A549 (cell line): ENCODE measurements around the gene CALML3. TPM values are rescaled to one million over a fixed set of nuclear protein-coding genes. Genes with fewer than 3 reads are reported as not detected.

ENCODE experiments used
- ATAC-seq, 2 experiments: fragments of 200-7000 bp in 1 of 2; fragments of >200 bp in 1 of 2; cut with Nextera tagmentation in 1 of 2; cut with Tn5 transposase in 1 of 2; 3 replicates each; pipeline versions ENCODE4 v1.8.0 to v1.9.1; 2018 to 2020; ENCODE audit warnings: mild to moderate bottlenecking in 1 of 2, moderate library complexity in 1 of 2
- CTCF ChIA-PET: fragments of 300-600 bp; sonication (Branson Sonifier 250); formaldehyde crosslinking; extraction: SDS; loops from one replicate; lab custom pipeline; 2021; ENCODE audit warnings: antibody characterized with exemption, inconsistent platforms; lab: Yijun Ruan, JAX
- POLR2A ChIA-PET: fragments of 350-600 bp; formaldehyde crosslinking; extraction: SDS; loops from one replicate; lab custom pipeline; 2021; ENCODE audit warnings: antibody characterized with exemption, inconsistent platforms; lab: Yijun Ruan, JAX
- DNase-seq, 2 experiments: peaks; one replicate each; pipeline versions ENCODE4 v3.0.0 to v3.0.0-alpha.2; 2011 to 2016; ENCODE audit warnings: low read depth in 1 of 2, low spot score in 1 of 2
- FAIRE-seq: peaks from 2 replicates; lab custom pipeline; 2011; peaks lifted over from hg19 to GRCh38; lab: Jason Lieb, UNC
- H3K27ac ChIP-seq, 2 experiments: fragments of >200 bp; sonication (Bioruptor Twin); formaldehyde crosslinking; 3 replicates each; pipeline ENCODE4 v1.5.1; 2016 to 2017
- H3K4me1 ChIP-seq: fragments of >200 bp; sonication (Bioruptor Twin); formaldehyde crosslinking; 3 replicates; pipeline ENCODE4 v1.6.1; 2016
- H3K4me2 ChIP-seq: fragments of >200 bp; sonication (Bioruptor Twin); formaldehyde crosslinking; 3 replicates; pipeline ENCODE4 v1.6.1; 2016
- H3K4me3 ChIP-seq: fragments of >200 bp; sonication (Bioruptor Twin); formaldehyde crosslinking; 3 replicates; pipeline ENCODE4 v1.5.1; 2016
- H3K9me3 ChIP-seq: fragments of >200 bp; sonication (Bioruptor Twin); formaldehyde crosslinking; 3 replicates; pipeline ENCODE4 v1.6.1; 2016
- BHLHE40 ChIP-seq: IDR thresholded peaks from 2 replicates; pipeline ENCODE4 v1.6.1; 2012; ENCODE audit warnings: low read depth, low read length, inconsistent platforms
- CBX2 ChIP-seq: fragments of 200-600 bp; sonication (generic); IDR thresholded peaks from 2 replicates; pipeline ENCODE4 v1.6.1; 2016; ENCODE audit warnings: low read depth, mild to moderate bottlenecking, borderline replicate concordance
- CHD4 ChIP-seq: fragments of 200-600 bp; sonication (generic); IDR thresholded peaks from 2 replicates; pipeline ENCODE4 v1.6.1; 2016; ENCODE audit warnings: antibody characterized with exemption, mild to moderate bottlenecking, borderline replicate concordance
- EP300 ChIP-seq, 2 experiments: fragments of >200 bp; sonication (Bioruptor Twin); formaldehyde crosslinking; IDR thresholded peaks; 2 replicates in 1 of 2; 3 replicates in 1 of 2; pipeline ENCODE4 v1.6.1; 2016 to 2017
- ESRRA ChIP-seq: fragments of 150-350 bp; IDR thresholded peaks from 2 replicates; pipeline ENCODE4 v1.6.1; 2014; ENCODE audit warnings: mild to moderate bottlenecking, low read length, borderline replicate concordance
- HES2 ChIP-seq: fragments of >200 bp; sonication (Bioruptor Twin); formaldehyde crosslinking; IDR thresholded peaks from 2 replicates; pipeline ENCODE4 v1.6.1; 2016
- HEYL ChIP-seq: fragments of 250-450 bp; sonication (Bioruptor Pico); IDR thresholded peaks from 2 replicates; pipeline ENCODE4 v1.8.0; 2021; ENCODE audit warnings: mild to moderate bottlenecking, moderate library complexity
- HMGXB4 ChIP-seq: fragments of 250-450 bp; sonication (Bioruptor Pico); IDR thresholded peaks from 2 replicates; pipeline ENCODE4 v1.5.0; 2021; ENCODE audit warnings: mild to moderate bottlenecking, moderate library complexity, borderline replicate concordance
- HOXB13 ChIP-seq: fragments of 250-450 bp; sonication (Bioruptor Pico); IDR thresholded peaks from 2 replicates; pipeline ENCODE4 v1.5.0; 2020; ENCODE audit warnings: low read depth, mild to moderate bottlenecking, moderate library complexity
- JUN ChIP-seq, 2 experiments: fragments of >200 bp; sonication (Bioruptor Twin); formaldehyde crosslinking; IDR thresholded peaks; 2 replicates in 1 of 2; 3 replicates in 1 of 2; pipeline ENCODE4 v1.6.1; 2016 to 2017
- JUNB ChIP-seq: fragments of >200 bp; sonication (Bioruptor Twin); formaldehyde crosslinking; IDR thresholded peaks from 2 replicates; pipeline ENCODE4 v1.6.1; 2016
- KDM1A ChIP-seq: fragments of 200-600 bp; sonication (generic); IDR thresholded peaks from 2 replicates; pipeline ENCODE4 v1.6.1; 2016; ENCODE audit warnings: low read depth, mild to moderate bottlenecking
- KDM5A ChIP-seq: fragments of 200-600 bp; sonication (generic); IDR thresholded peaks from 2 replicates; pipeline ENCODE4 v1.6.1; 2016; ENCODE audit warnings: antibody characterized with exemption, mild to moderate bottlenecking
- MYC ChIP-seq: IDR thresholded peaks from 2 replicates; pipeline ENCODE4 v1.6.1; 2012; ENCODE audit warnings: mild to moderate bottlenecking, inconsistent platforms, low read length, improper control_type of control experiment, borderline replicate concordance
- NR3C1 ChIP-seq: fragments of >200 bp; sonication (Bioruptor Twin); formaldehyde crosslinking; IDR thresholded peaks from 3 replicates; pipeline ENCODE4 v1.6.1; 2017
- PBX3 ChIP-seq: IDR thresholded peaks from 2 replicates; pipeline ENCODE4 v1.6.1; 2012
- PHF8 ChIP-seq: fragments of 200-600 bp; sonication (generic); IDR thresholded peaks from 2 replicates; pipeline ENCODE4 v1.6.1; 2016; ENCODE audit warnings: low read depth, mild to moderate bottlenecking, antibody characterized with exemption, moderate library complexity, borderline replicate concordance
- POLR2A ChIP-seq: IDR thresholded peaks from 2 replicates; pipeline ENCODE4 v1.6.1; 2012; ENCODE audit warnings: mild to moderate bottlenecking, low read length
- POLR2AphosphoS2 ChIP-seq: conservative IDR thresholded peaks from 2 replicates; pipeline ENCODE4 v1.6.1; 2012; ENCODE audit warnings: low read length, improper control_type of control experiment, inconsistent platforms
- RAD21 ChIP-seq, 2 experiments: fragments of >200 bp in 1 of 2; sonication (Bioruptor Twin) in 1 of 2; formaldehyde crosslinking in 1 of 2; IDR thresholded peaks in 1 of 2; conservative IDR thresholded peaks in 1 of 2; 2 replicates in 1 of 2; 3 replicates in 1 of 2; pipeline ENCODE4 v1.6.1; 2012 to 2018; ENCODE audit warnings: inconsistent platforms in 1 of 2
- RCOR1 ChIP-seq: fragments of 150-350 bp; IDR thresholded peaks from 2 replicates; pipeline ENCODE4 v1.6.1; 2014; ENCODE audit warnings: antibody characterized with exemption, low read length, low read depth
- REST ChIP-seq: fragments of 200-600 bp; sonication (generic); IDR thresholded peaks from 2 replicates; pipeline ENCODE4 v1.6.1; 2016; ENCODE audit warnings: antibody characterized with exemption, mild to moderate bottlenecking, moderate library complexity
- SREBF2 ChIP-seq: fragments of 450-650 bp; IDR thresholded peaks from 2 replicates; pipeline ENCODE4 v1.6.1; 2014; ENCODE audit warnings: mild to moderate bottlenecking, moderate library complexity
- TFCP2L1 ChIP-seq: fragments of 250-450 bp; sonication (Bioruptor Pico); IDR thresholded peaks from 2 replicates; pipeline ENCODE4 v1.5.0; 2021; ENCODE audit warnings: mild to moderate bottlenecking
- ZNF302 ChIP-seq: fragments of 250-450 bp; sonication (Bioruptor Pico); IDR thresholded peaks from 2 replicates; pipeline ENCODE4 v1.9.0; 2021; ENCODE audit warnings: inconsistent platforms, mild to moderate bottlenecking, moderate library complexity
- ZSCAN20 ChIP-seq: fragments of 250-450 bp; sonication (Bioruptor Pico); IDR thresholded peaks from 2 replicates; pipeline ENCODE4 v1.8.0; 2022; ENCODE audit warnings: mild to moderate bottlenecking, moderate library complexity
- WGBS: methylation state at CpG from one replicate; pipeline ENCODE4 v1.1.6; 2017; ENCODE audit errors: missing lambda C conversion rate; 5-methylcytosine and 5-hydroxymethylcytosine counted together
- polyA plus RNA-seq, 4 experiments: library from polyadenylated mRNA; depleted of rRNA in 3 of 4; stranded (reverse); fragments of >200 nt; fragmentation: RNase III in 1 of 4; extraction: RNeasy Plus Mini Kit Qiagen cat#74134 plus additional on column Dnase treatment in 1 of 4; gene quantifications; 2 replicates in 3 of 4; 3 replicates in 1 of 4; pipeline ENCODE4 v1.2.3, GENCODE V29; 2011 to 2017

The CALML3 gene
- polyA plus RNA-seq, 2 of the 4 experiments (the other 2 are of a cell fraction), result not detected

GRCh38 chr10:5560817-5561703, 36.3 kb downstream of the CALML3 start:
- no peak for DNase-seq
- Histone ChIP-seq H3K27ac (peak overlapping the region in 1 of 2 experiments; percentile 78; a peak in 3 of 6 replicates), H3K4me3 (no peak overlapping the region), H3K4me1 (peaks cover 23% of the 10 kb centered on the region), H3K9me3 (no peaks in the 10 kb centered on the region), H3K4me2 (no peak overlapping the region)
- ChIA-PET CTCF (interaction anchor here (0.6 to 3.6 kb wide), 3 partner anchors 11 to 635 kb away, joined by 3 to 17 read pairs (median 4); no protein-coding TSS in a partner anchor), POLR2A (no interaction called here)
- TF ChIP-seq POLR2A, result no peak
- TF ChIP-seq MYC, result no peak
- TF ChIP-seq HES2, result no peak
- no peak for TF ChIP-seq EP300 (IDR thresholded peaks at IDR 0.05)
- no peak for TF ChIP-seq RCOR1
- TF ChIP-seq NR3C1, result no peak
- no peak for TF ChIP-seq CBX2
- no peak for TF ChIP-seq ZSCAN20
- no peak for TF ChIP-seq RAD21 (conservative IDR thresholded peaks at IDR 0.05 in 1 of 2, IDR thresholded peaks at IDR 0.05 in 1 of 2)
- TF ChIP-seq CHD4, result no peak
- TF ChIP-seq ESRRA, result no peak
- no peak for TF ChIP-seq POLR2AphosphoS2
- no peak for TF ChIP-seq PBX3
- TF ChIP-seq JUNB, result no peak
- TF ChIP-seq ZNF302, result no peak
- no peak for TF ChIP-seq HOXB13 (CRISPR knock-in tag)
- no peak for FAIRE-seq
- 92% methylated on average over 24 of the region's 28 CpGs for WGBS
- no peak for ATAC-seq

GRCh38 chr10:5561704-5562645, 37.2 kb downstream of the CALML3 start:
- DNase-seq (no peak), ATAC-seq (no peak), FAIRE-seq (no peak)
- CTCF ChIA-PET, result interaction anchor here (2.7 kb wide), 1 partner anchor 61 kb away, joined by 11 read pairs; no protein-coding TSS in a partner anchor
- Histone ChIP-seq H3K4me3 (no peak overlapping the region), H3K27ac (peak overlapping the region in 1 of 2 experiments; percentile 78; a peak in 1 of 6 replicates), H3K9me3 (no peaks in the 10 kb centered on the region), H3K4me2 (no peak overlapping the region), H3K4me1 (peaks cover 23% of the 10 kb centered on the region)
- 78% methylated on average over 11 of the region's 13 CpGs for WGBS
- POLR2A ChIA-PET, result no interaction called here
- no peak for TF ChIP-seq HEYL (CRISPR knock-in tag)
- no peak for TF ChIP-seq PHF8
- TF ChIP-seq HMGXB4, result no peak
- no peak for TF ChIP-seq POLR2AphosphoS2
- no peak for TF ChIP-seq KDM5A
- no peak for TF ChIP-seq PBX3
- TF ChIP-seq SREBF2, result no peak
- no peak for TF ChIP-seq BHLHE40
- no peak for TF ChIP-seq REST
- no peak for TF ChIP-seq TFCP2L1 (CRISPR knock-in tag)
- no peak for TF ChIP-seq KDM1A
- no peak for TF ChIP-seq CHD4
- TF ChIP-seq JUNB, result no peak
- TF ChIP-seq JUN (IDR thresholded peaks at IDR 0.05), result no peak
